22Rv1 (cell line): ENCODE data around the gene LRP2BP.

Experiments used
- H3K27ac ChIP-seq: fragments of 450-650 bp; 2 replicates; pipeline ENCODE4 v1.5.1; 2017
- ZFX ChIP-seq: fragments of 450-650 bp; IDR thresholded peaks from 2 replicates; pipeline ENCODE4 v1.6.1; 2017; ENCODE audit warnings: antibody characterized with exemption, borderline replicate concordance
- TF ChIP-seq, protein P1 (sequence below): fragments of 450-650 bp; IDR thresholded peaks from 2 replicates; pipeline ENCODE4 v1.5.1; 2017; ENCODE audit warnings: mild to moderate bottlenecking

Gene LRP2BP

DNA sequence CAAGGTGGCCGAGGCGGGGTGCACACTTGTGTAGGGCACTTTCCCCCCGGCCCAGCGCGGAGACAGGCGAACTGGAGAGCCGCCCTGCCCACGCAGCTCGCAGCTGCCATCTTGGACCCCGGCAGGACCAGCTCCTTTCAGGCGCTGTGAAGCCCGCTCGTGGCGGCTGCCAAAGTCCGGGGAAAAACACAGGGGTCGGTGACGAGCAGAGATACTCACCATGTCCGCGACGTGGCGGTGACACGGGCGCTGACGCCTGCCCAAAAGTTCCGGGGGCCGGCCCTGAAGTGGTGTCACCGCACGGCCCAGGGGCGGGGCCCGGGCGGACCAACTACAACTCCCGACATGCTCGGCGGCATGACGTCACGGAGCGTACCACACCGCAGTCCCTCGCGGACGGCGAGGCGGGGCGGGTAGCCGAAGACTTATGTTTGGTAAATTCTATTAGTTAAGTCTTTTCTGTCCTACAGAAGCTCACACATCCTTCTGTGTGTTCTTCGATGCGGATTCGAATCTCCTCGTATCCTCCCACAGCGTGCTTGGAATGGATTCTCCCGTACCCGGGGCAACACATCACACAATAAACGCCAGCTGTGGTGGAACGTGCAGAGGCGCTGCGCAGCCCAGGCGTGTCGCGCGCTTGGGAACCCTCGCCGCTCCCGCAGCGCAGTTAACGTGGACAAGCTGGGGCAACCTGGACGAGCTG, 30.1 kb upstream of the LRP2BP start, which contains the start of gene UFSP2:
Gene UFSP2, minus strand, starts transcription at position 318 of the 706 bp plus-strand sequence. Its CDS starts 96 bp downstream, at position 222.
- H3K27ac ChIP-seq: peak within 1 kb of the TSS; percentile 80
- TF ChIP-seq ZFX: no peak
- TF ChIP-seq, protein P1, sequence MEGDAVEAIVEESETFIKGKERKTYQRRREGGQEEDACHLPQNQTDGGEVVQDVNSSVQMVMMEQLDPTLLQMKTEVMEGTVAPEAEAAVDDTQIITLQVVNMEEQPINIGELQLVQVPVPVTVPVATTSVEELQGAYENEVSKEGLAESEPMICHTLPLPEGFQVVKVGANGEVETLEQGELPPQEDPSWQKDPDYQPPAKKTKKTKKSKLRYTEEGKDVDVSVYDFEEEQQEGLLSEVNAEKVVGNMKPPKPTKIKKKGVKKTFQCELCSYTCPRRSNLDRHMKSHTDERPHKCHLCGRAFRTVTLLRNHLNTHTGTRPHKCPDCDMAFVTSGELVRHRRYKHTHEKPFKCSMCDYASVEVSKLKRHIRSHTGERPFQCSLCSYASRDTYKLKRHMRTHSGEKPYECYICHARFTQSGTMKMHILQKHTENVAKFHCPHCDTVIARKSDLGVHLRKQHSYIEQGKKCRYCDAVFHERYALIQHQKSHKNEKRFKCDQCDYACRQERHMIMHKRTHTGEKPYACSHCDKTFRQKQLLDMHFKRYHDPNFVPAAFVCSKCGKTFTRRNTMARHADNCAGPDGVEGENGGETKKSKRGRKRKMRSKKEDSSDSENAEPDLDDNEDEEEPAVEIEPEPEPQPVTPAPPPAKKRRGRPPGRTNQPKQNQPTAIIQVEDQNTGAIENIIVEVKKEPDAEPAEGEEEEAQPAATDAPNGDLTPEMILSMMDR: no peak

DNA sequence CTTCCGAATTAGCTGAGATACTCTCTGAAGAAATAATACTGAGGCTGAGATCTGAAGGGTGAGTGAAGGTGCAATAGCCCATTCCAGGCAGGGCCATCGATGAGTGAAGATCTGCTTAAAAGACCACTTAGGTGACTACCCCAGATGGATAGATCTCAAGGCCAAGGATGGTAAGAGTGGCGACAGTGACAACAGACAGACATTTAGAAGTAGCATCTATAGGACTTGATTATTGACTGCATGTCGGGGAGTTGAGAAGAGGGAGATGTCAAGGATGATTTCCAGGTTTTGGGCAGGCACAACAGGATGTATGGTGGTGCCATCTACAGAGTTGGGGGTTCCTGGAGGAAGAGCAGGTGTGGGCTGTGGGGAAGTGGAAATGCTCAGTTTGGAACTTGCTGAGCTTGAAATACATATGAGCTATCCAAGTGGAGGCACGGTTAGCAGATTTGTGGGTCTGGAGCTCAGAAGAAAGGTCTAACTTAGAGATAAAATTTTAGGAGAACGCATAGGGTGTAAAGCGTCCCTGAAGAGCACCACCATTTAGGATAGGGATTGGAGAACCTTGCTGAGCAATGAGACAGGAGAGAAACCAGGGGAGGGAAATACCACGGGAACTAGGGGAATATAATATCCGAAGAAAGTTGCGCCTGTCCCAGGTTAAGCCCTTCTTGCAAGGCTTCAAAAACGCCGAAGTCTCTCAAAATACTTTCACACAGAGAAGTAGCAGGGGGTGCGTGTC, 29.4 kb upstream of the LRP2BP start:
- H3K27ac ChIP-seq: peak overlapping the region; percentile 80
- TF ChIP-seq ZFX: no peak
- TF ChIP-seq, protein P1: no peak

DNA sequence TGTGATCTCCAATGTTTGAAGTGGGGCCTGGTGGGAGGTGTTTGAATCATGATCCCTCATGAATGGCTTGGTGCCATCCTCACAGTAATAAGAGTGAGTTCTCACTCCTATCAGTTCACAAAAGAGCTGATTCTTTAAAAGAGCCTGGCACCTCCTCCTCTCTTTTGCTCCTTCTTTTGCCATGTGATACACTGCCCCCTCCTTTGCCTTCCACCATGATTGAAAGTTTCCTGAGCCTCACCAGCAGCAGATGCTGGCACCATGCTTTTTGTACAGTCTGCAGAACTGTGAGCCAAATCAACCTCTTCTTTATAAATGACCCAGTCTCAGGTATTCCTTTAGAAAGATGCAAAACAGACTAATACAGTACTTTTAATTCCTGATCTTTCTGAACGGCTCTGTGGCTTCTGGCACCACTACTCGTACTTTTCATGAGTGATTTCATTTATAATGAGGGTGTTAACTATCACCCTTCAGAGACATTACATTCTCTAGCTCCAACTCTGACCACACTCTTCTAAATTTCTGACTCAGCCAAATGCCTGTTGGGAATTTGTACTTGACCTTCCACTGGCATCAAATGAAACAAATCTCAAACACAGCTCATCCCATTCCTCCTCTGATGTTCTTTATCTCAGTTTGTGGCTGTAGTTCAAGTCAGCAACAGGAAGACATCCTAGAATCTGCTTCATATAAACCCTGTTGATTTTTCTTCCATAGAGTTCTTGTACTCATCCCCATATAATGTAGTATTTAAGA, 25.8 kb upstream of the LRP2BP start:
- H3K27ac ChIP-seq: no peak overlapping the region
- no peak for TF ChIP-seq ZFX
- TF ChIP-seq, protein P1: no peak

DNA sequence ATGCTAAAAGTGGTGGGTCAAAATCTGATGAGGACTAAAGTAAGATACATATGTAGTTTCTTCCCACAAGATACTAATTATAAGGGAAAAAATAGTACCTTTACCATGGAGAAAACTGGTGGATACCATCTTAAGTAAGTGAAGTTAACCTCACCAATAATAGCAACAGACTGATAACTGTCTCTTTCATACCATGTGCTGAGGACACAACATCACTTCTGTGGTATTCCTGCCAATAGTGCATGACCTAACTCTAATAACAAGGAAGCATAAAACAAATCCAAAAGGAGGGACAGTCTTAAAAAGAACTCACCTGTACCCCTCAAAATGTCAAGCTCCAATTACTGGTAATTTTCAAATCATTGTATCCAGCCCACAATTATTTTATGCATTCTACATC, 21.2 kb upstream of the LRP2BP start:
- no peak overlapping the region for H3K27ac ChIP-seq
- TF ChIP-seq ZFX: no peak
- TF ChIP-seq, protein P1: no peak

DNA sequence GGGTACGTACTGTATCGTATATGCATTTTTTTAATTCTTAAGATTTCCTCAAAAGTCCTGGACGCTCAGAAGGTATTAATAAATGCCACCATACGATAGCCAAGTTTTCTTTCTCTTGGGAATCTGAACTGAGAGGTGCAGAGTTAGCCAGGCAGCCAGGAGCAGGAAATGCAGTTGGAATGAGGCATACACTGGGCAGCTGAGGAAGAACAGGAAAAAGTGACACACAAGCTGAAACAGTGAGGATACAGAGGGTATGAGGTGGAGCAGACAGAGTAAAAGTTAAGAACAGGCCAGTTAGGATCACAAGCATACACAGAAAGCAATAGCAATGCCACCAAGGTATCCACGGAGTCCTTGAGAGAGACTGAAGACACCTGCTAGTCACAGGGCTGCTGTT, 16.7 kb upstream of the LRP2BP start:
- no peak for TF ChIP-seq ZFX
- TF ChIP-seq, protein P1: no peak
- H3K27ac ChIP-seq: no peak overlapping the region

DNA sequence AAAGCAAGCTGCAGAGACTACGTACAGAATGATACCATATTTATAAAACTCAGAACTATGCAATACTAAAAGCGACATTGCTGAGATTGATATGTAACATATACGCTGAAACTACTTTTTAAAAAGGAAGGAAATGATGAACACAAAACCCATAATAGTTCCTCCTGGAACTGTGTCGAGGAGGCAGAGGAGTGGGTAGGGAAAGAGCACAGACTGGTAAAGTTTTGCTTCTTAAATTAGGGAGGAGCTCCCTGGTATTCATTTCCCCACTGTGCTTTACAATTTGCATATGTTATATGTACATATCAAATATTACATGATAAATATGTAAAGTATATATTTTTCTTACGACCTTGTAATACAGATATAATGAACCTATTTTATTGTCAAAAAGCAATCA, 16.1 kb upstream of the LRP2BP start:
- H3K27ac ChIP-seq: no peak overlapping the region
- TF ChIP-seq ZFX: no peak
- TF ChIP-seq, protein P1: no peak
